Thoracic aorta (tissue), 2 donors: ENCODE measurements around the gene ERBB4. TPM values are rescaled to one million over a fixed set of nuclear protein-coding genes. Genes with fewer than 3 reads are reported as not detected.

Experiments used
- ATAC-seq: fragments of 150-250 bp; one replicate; pipeline ENCODE4 v1.8.0; 2017; ENCODE audit warnings: low read depth; ENCODE audit not compliant: insufficient number of reproducible peaks, low FRiP score
- DNase-seq: peaks from one replicate; pipeline ENCODE4 v3.0.0-alpha.2; 2020; ENCODE audit warnings: low spot score
- H3K27ac ChIP-seq, 2 donors: fragments of 200-600 bp; sonication (generic); 1 replicate in 1 of 2; 2 replicates in 1 of 2; pipeline ENCODE4 v1.5.1; 2016; ENCODE audit warnings: mild to moderate bottlenecking in 2 of 2, moderate library complexity in 2 of 2
- H3K27me3 ChIP-seq: fragments of 200-600 bp; sonication (generic); replicated peaks from 2 replicates; pipeline ENCODE4 v1.6.0; 2016; ENCODE audit warnings: mild to moderate bottlenecking; ENCODE audit not compliant: insufficient read depth
- H3K36me3 ChIP-seq: fragments of 200-600 bp; sonication (generic); one replicate; pipeline ENCODE4 v1.5.1; 2016
- H3K4me1 ChIP-seq, 2 donors: fragments of 200-600 bp; sonication (generic); 1 replicate in 1 of 2; 2 replicates in 1 of 2; pipeline versions ENCODE4 v1.5.1 to v1.6.0; 2016; ENCODE audit warnings: low read depth in 2 of 2, mild to moderate bottlenecking in 1 of 2; ENCODE audit not compliant: control insufficient read depth in 1 of 2
- H3K4me3 ChIP-seq: fragments of 200-600 bp; sonication (generic); 2 replicates; pipeline ENCODE4 v1.5.1; 2016; ENCODE audit warnings: mild to moderate bottlenecking
- H3K9me3 ChIP-seq: fragments of 200-600 bp; sonication (generic); 2 replicates; pipeline ENCODE4 v1.5.1; 2016
- total RNA-seq, 2 donors: library from RNA; depleted of rRNA; stranded (reverse); fragments of >200 nt; gene quantifications; one replicate each; pipeline versions ENCODE4 v1.1.0 to v1.2.3, GENCODE V29; 2016
- TF ChIP-seq, protein P1 (sequence below): fragments of 200-600 bp; sonication (generic); IDR thresholded peaks from one replicate; pipeline ENCODE4 v1.5.1; 2019; ENCODE audit warnings: antibody characterized with exemption

Gene ERBB4
- total RNA-seq, 2 donors from 2014 or later, result 15.7 to 29.3 TPM

DNA sequence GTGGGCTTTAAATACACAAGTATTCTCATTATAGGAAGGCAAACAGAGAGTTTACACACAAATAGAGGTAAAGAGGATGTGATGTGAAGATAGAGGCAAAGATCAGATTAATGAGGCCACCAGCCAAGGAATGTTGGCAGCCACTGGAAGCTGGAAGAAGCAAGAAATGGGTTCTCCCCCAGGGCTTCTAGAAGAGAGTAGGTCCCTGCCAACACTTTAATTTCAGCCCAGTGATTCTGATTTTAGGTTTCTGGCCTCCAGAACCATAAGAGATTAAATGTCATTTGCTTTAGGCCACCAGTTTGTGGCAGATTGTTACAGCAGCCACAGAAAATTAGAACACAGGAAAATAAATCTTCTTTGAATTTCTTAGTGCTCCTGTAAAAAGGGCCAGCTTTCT lies 1065.5 kb downstream of the ERBB4 start:
- Histone ChIP-seq H3K27me3 (no peaks in the 10 kb centered on the region), H3K4me1 (peaks cover 19 to 30% of the 10 kb centered on the region in 2 donors), H3K36me3 (no peaks in the 10 kb centered on the region), H3K27ac (no peak overlapping the region), H3K9me3 (no peaks in the 10 kb centered on the region), H3K4me3 (no peak overlapping the region)
- TF ChIP-seq, protein P1, sequence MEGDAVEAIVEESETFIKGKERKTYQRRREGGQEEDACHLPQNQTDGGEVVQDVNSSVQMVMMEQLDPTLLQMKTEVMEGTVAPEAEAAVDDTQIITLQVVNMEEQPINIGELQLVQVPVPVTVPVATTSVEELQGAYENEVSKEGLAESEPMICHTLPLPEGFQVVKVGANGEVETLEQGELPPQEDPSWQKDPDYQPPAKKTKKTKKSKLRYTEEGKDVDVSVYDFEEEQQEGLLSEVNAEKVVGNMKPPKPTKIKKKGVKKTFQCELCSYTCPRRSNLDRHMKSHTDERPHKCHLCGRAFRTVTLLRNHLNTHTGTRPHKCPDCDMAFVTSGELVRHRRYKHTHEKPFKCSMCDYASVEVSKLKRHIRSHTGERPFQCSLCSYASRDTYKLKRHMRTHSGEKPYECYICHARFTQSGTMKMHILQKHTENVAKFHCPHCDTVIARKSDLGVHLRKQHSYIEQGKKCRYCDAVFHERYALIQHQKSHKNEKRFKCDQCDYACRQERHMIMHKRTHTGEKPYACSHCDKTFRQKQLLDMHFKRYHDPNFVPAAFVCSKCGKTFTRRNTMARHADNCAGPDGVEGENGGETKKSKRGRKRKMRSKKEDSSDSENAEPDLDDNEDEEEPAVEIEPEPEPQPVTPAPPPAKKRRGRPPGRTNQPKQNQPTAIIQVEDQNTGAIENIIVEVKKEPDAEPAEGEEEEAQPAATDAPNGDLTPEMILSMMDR, result no peak
- no peak for DNase-seq
- ATAC-seq, result no peak

DNA sequence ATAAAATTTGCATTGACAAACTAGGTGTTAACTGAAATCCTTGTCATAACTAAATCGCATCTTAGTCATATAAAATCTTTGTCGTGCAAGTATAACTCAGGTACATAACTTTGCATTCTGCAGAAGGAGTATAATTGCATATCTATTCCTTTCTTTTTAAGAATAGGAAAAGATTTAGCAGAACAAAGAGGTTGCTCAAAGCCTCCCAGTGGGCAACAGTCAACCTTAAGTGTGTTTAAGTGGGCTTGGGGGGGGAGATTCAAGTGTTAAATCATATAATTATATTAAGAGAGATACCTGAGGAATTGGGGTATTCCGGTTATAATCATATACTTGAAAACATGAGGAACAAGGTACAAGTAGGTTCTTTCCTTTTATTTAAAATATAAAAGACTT lies 1068.9 kb downstream of the ERBB4 start:
- Histone ChIP-seq H3K36me3 (no peaks in the 10 kb centered on the region), H3K27ac (no peak overlapping the region), H3K27me3 (no peaks in the 10 kb centered on the region), H3K4me3 (no peak overlapping the region), H3K9me3 (no peaks in the 10 kb centered on the region), H3K4me1 (peaks cover 5 to 23% of the 10 kb centered on the region in 2 donors)
- ATAC-seq, result no peak
- TF ChIP-seq, protein P1, result no peak
- no peak for DNase-seq

DNA sequence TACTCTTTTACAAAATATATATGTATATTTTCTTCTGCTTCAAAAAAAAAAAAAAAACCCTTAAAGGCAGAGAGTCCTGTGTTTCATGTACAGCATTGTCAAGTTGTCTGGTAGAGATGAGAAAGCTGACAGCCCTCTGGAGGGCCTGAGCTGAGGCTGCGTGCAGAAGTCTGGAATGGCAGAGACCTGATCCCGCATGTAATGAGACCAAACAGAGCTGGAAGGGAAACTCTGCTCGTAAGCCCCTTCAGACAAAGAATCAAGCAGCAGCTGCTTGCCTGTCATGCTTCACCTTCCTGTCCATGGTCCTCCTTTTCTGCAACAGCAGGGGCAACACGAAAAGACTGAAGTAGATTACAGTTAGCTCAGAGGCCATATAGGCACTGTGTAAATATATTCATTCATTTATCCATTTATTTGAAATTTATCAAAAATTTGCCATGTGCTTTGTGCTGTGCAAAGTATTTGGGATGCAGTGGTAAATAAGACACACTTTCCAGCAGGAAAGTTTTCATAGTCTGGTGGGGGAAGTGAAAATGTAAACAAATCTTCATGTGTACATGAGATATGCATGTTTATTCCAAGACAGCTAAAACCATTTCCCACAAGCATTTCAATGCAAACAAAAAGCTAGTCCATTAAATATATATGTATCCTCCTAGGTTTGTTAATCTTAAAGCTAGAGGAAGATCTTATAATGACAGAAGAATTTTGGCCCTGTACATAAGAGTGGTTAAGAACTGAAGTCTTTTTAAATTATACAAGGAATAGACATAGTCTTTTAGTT lies 1069.5 kb downstream of the ERBB4 start:
- no peaks in the 10 kb centered on the region for H3K27me3 ChIP-seq
- DNase-seq, result no peak
- no peaks in the 10 kb centered on the region for H3K36me3 ChIP-seq
- no peak for ATAC-seq
- TF ChIP-seq, protein P1, result no peak
- no peak overlapping the region for H3K4me3 ChIP-seq
- H3K4me1 ChIP-seq, result peaks cover 5 to 18% of the 10 kb centered on the region in 2 donors
- no peaks in the 10 kb centered on the region for H3K9me3 ChIP-seq
- no peak overlapping the region for H3K27ac ChIP-seq

DNA sequence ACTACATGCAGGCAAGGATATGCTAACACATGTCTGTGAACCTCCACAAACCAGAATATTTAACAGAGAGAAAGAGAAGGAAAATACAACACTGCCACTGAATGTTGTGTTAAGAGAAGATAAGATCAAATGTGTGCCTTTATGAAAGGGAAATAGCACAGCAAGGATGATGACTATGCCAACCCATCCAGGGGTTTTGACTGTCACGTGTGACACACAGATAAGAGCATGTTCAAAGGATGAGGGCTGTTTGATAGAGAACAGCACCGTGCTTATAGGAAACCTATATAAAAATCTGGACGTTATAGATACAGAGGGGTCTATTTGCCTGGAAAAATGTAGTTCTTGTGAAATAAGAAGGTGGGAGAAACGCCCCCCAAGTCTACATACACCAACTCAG lies 1070.4 kb downstream of the ERBB4 start:
- no peak for ATAC-seq
- no peaks in the 10 kb centered on the region for H3K27me3 ChIP-seq
- no peaks in the 10 kb centered on the region for H3K36me3 ChIP-seq
- TF ChIP-seq, protein P1, result no peak
- no peak overlapping the region for H3K27ac ChIP-seq
- no peak for DNase-seq
- peaks cover 0 to 11% of the 10 kb centered on the region in 2 donors for H3K4me1 ChIP-seq
- H3K4me3 ChIP-seq, result no peak overlapping the region
- no peaks in the 10 kb centered on the region for H3K9me3 ChIP-seq

DNA sequence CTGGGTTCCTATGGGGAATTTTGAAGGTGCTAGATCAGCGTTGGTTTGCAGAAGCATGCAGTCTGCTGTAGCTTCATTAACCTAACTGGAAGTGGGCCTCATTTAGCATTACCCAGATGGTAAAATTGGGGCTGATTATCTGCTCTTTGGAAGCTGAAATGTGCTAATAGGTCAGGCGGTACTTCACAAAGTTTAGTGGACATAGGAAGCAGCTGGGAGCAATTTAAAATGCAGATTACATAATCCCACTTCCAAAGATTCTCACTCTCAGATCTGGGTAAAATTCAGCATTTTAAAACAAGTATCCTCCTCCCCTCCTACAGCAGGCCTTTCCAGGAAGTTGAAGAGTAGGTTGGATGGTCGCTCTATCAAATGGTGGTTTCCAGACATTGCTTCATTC lies 1075.2 kb downstream of the ERBB4 start:
- DNase-seq (no peak), ATAC-seq (no peak)
- Histone ChIP-seq H3K4me3 (no peak overlapping the region), H3K27me3 (no peaks in the 10 kb centered on the region), H3K36me3 (no peaks in the 10 kb centered on the region), H3K4me1 (peaks cover 0 to 10% of the 10 kb centered on the region in 2 donors), H3K27ac (no peak overlapping the region), H3K9me3 (no peaks in the 10 kb centered on the region)
- TF ChIP-seq, protein P1, result no peak
